NCI-H345 treated with DMSO at 0.1 percent for 48 hours (cell line): ENCODE data around the gene ARHGAP45.

ENCODE experiments used
- DNase-seq: peaks from one replicate; lab custom pipeline; 2025; ENCODE audit not compliant: unreplicated experiment; lab: John Stamatoyannopoulos, UW

The ARHGAP45 gene

GRCh38 chr19:1131718-1132551 is 65.0 kb downstream of the ARHGAP45 start:
- DNase-seq: no peak

GRCh38 chr19:1132552-1133383 is 65.8 kb downstream of the ARHGAP45 start:
- no peak for DNase-seq

GRCh38 chr19:1133471-1133929 is 66.5 kb downstream of the ARHGAP45 start:
- no peak for DNase-seq

DNA sequence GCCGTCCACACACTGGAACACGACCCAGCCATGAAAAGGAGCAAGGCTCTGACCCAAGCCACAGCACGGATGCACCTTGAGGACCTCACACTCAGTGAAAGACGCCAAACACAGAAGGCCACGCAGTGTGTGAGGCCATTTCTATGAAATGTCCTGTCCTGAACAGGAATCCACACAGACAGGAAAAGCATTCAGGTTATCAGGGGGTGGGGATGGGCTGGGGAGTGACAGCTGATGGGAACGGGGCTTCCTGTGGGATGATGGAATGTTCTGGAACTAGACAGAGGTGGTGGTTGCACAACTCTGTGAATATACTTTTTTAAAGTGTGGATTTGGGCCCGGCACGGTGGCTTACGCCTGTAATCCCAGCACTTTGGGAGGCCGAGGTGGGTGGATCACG is 67.5 kb downstream of the ARHGAP45 start:
- DNase-seq: no peak

- no peak for DNase-seq
Observed at GRCh38 chr19:1135454-1135853, 68.5 kb downstream of the ARHGAP45 start.

DNA sequence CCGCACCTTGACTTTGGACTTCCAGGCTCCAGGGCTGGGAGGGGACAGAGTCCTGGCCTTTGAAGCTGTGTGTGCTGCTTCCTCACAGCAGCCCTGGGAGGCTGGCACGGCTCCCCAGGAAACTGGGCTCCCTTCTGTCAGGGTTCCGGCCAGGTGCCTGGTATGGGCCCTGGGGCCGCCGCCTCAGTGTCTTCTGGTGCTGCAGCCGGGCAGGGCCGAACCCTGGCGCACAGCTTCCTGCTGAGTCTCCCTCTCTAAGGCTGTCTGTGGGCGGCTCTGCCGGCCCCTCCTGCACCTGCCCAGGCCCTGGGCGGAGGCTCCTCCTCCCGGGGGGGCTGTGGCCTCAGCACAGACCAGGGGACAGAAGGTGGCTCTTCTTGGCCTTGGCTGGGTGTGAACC is 69.2 kb downstream of the ARHGAP45 start:
- no peak for DNase-seq
